Bronchus fibroblast of lung (primary cell): ENCODE measurements around the gene MMP17. TPM values are rescaled to one million over a fixed set of nuclear protein-coding genes. Genes with fewer than 3 reads are reported as not detected.

Experiments
- total RNA-seq: library from RNA; depleted of rRNA; stranded (reverse); fragments of >200 nt; gene quantifications from 2 replicates; pipeline ENCODE4 v1.2.3, GENCODE V29; 2015

Gene MMP17
- 10.3 and 12.1 TPM in 2 replicates for total RNA-seq

DNA sequence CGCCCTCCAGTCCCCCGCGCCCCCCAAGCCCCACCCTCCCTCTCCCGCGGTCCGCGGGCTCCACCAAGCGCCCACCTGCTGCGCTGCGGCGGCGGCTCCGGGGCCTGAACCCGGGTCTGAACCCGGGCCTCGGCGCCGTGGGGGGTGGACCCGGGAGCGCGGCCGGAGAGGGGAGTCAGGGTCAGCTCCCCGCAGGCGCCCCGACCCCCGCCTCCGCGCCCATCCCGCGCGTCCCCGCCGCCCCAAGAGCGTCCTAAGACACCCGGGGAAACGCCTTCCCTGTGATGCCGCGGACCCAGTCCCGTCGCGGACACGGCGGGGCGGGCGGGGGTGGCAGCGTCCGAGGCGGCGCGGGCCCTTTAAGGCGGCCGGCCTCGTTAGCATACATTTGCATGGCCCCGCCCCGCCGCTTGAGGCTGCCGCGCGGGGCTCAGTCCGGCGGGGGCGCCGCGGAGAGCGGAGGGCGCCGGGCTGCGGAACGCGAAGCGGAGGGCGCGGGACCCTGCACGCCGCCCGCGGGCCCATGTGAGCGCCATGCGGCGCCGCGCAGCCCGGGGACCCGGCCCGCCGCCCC, at the start of gene MMP17:
TSS of gene MMP17 (plus strand) at position 433 of the 574 bp plus-strand sequence. CDS start at position 535, 102 bp downstream.

GRCh38 chr12:131894313-131894860, 66.2 kb downstream of the MMP17 start, which contains the start of gene ULK1:
ULK1 (plus strand) TSS chr12:131894622; CDS start chr12:131895002, 380 bp downstream.

Other genes starting within 250 kb of the MMP17 start
- gene SFSWAP, start 117.3 kb upstream of the MMP17 start, total RNA-seq: 19.8 and 22.2 TPM in 2 replicates
- gene ULK1, start 66.2 kb downstream of the MMP17 start, total RNA-seq: 5.8 and 6.6 TPM in 2 replicates
- gene PUS1, start 100.9 kb downstream of the MMP17 start, total RNA-seq: 11.9 and 12.5 TPM in 2 replicates
- gene EP400, start 121.5 kb downstream of the MMP17 start, total RNA-seq: 6.6 and 8.6 TPM in 2 replicates